GM18517 (cell line): ENCODE data around the gene ZNF319.

Experiments
- ATAC-seq: cut with Tn5 transposase; IDR thresholded peaks from one replicate; pipeline ENCODE4 v1.9.1; 2021; ENCODE audit warnings: mild to moderate bottlenecking, moderate library complexity; ENCODE audit not compliant: unreplicated experiment

Gene ZNF319

GRCh38 chr16:57957673-57958392 lies 42.6 kb downstream of the ZNF319 start:
- no peak for ATAC-seq

GRCh38 chr16:57956924-57957672 lies 43.4 kb downstream of the ZNF319 start:
- ATAC-seq, result no peak

GRCh38 chr16:57956270-57956808 lies 44.1 kb downstream of the ZNF319 start:
- ATAC-seq, result no peak

- no peak for ATAC-seq
Measured at GRCh38 chr16:57955572-57956188, 44.8 kb downstream of the ZNF319 start.

GRCh38 chr16:57953857-57954256 lies 46.6 kb downstream of the ZNF319 start:
- no peak for ATAC-seq

- no peak for ATAC-seq
Measured at GRCh38 chr16:57952909-57953308, 47.6 kb downstream of the ZNF319 start.

GRCh38 chr16:57951204-57951960 lies 49.1 kb downstream of the ZNF319 start:
- no peak for ATAC-seq

GRCh38 chr16:57950382-57950781 lies 50.1 kb downstream of the ZNF319 start:
- no peak for ATAC-seq

GRCh38 chr16:57949595-57950238 lies 50.8 kb downstream of the ZNF319 start:
- ATAC-seq, result no peak

- no peak for ATAC-seq
Measured at GRCh38 chr16:57949013-57949412, 51.5 kb downstream of the ZNF319 start.

GRCh38 chr16:57948027-57948426 lies 52.4 kb downstream of the ZNF319 start:
- no peak for ATAC-seq

- no peak for ATAC-seq
Measured at GRCh38 chr16:57947261-57947660, 53.2 kb downstream of the ZNF319 start.

- ATAC-seq, result no peak
Measured at GRCh38 chr16:57946181-57946801, 54.2 kb downstream of the ZNF319 start.

GRCh38 chr16:57945740-57946138 lies 54.7 kb downstream of the ZNF319 start:
- no peak for ATAC-seq

- no peak for ATAC-seq
Measured at GRCh38 chr16:57944970-57945739, 55.3 kb downstream of the ZNF319 start.
